Osteoblast (primary cell): ENCODE measurements around the gene CCDC91. TPM values are rescaled to one million over a fixed set of nuclear protein-coding genes. Genes with fewer than 3 reads are reported as not detected.

Experiments used
- DNase-seq: peaks from one replicate; pipeline ENCODE4 v3.0.0; 2011; ENCODE audit warnings: low spot score, mixed read lengths; ENCODE audit not compliant: insufficient read length; ENCODE audit errors: missing footprints
- H2AFZ ChIP-seq: 2 replicates; pipeline ENCODE4 v1.6.0; 2011; ENCODE audit warnings: mild to moderate bottlenecking, low read length
- H3K27ac ChIP-seq: 2 replicates; pipeline ENCODE4 v1.5.1; 2011; ENCODE audit warnings: mild to moderate bottlenecking, low read depth, low read length, moderate library complexity
- H3K27me3 ChIP-seq: 2 replicates; pipeline ENCODE4 v1.6.0; 2012; ENCODE audit warnings: mild to moderate bottlenecking, control low read depth, inconsistent platforms, low read length, moderate library complexity; ENCODE audit not compliant: insufficient read depth
- H3K36me3 ChIP-seq: 2 replicates; pipeline ENCODE4 v1.5.1; 2011; ENCODE audit warnings: mild to moderate bottlenecking, low read length, control low read depth, moderate library complexity; ENCODE audit not compliant: insufficient read depth
- H3K4me1 ChIP-seq: 2 replicates; pipeline ENCODE4 v1.5.1; 2011; ENCODE audit warnings: mild to moderate bottlenecking, low read length, control low read depth, moderate library complexity; ENCODE audit not compliant: insufficient read depth
- H3K4me2 ChIP-seq: 2 replicates; pipeline ENCODE4 v1.6.0; 2011; ENCODE audit warnings: mild to moderate bottlenecking, low read length; ENCODE audit not compliant: insufficient read depth
- H3K4me3 ChIP-seq: fragments of 200-600 bp; sonication (generic); 3 replicates; pipeline ENCODE4 v1.5.1; 2012; ENCODE audit warnings: mild to moderate bottlenecking, low read length, inconsistent platforms; ENCODE audit not compliant: insufficient read depth
- H3K79me2 ChIP-seq: 2 replicates; pipeline ENCODE4 v1.6.0; 2012; ENCODE audit warnings: mild to moderate bottlenecking, low read length, control low read depth, inconsistent platforms; ENCODE audit not compliant: insufficient read depth
- H3K9me3 ChIP-seq: 2 replicates; pipeline ENCODE4 v1.5.1; 2011; ENCODE audit warnings: low read depth, low read length, control low read depth
- H4K20me1 ChIP-seq: 2 replicates; pipeline ENCODE4 v1.6.0; 2012; ENCODE audit warnings: mild to moderate bottlenecking, low read length, control low read depth; ENCODE audit not compliant: insufficient read depth
- total RNA-seq: library from RNA; depleted of rRNA; stranded (reverse); fragments of >200 nt; gene quantifications from 2 replicates; pipeline ENCODE4 v1.2.3, GENCODE V29; 2012
- TF ChIP-seq, protein P1 (sequence below): IDR thresholded peaks from 2 replicates; pipeline ENCODE4 v1.5.1; 2011; ENCODE audit warnings: mild to moderate bottlenecking, low read depth, low read length, moderate library complexity; ENCODE audit errors: extremely low read depth

CCDC91 gene
- total RNA-seq, 1 donor = 36.2 TPM

DNA sequence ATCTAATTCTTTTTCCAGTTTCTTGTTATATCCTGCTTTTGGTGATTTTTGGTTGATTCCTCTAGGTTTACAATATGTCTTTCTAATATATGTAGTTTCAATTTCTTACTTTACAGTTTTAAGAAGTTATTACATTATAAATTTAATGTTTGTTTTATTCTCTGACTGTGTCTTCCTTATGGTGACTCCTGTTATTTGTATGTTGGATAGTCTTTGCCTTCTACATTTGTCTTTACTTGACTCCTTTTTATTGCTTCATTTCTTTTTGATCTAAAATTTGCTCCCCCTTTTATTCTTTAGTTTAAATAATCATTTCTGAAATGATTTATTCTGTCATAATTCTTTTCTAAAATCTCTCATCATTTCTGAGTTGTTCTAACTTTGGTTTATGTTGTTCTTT is 125.8 kb downstream of the CCDC91 start:
- H2AFZ ChIP-seq = no peak overlapping the region
- no peaks in the 10 kb centered on the region for H3K9me3 ChIP-seq
- no peak overlapping the region for H3K4me2 ChIP-seq
- H3K79me2 ChIP-seq = no peaks in the 10 kb centered on the region
- no peak overlapping the region for H3K4me3 ChIP-seq
- no peak for DNase-seq
- TF ChIP-seq, protein P1, sequence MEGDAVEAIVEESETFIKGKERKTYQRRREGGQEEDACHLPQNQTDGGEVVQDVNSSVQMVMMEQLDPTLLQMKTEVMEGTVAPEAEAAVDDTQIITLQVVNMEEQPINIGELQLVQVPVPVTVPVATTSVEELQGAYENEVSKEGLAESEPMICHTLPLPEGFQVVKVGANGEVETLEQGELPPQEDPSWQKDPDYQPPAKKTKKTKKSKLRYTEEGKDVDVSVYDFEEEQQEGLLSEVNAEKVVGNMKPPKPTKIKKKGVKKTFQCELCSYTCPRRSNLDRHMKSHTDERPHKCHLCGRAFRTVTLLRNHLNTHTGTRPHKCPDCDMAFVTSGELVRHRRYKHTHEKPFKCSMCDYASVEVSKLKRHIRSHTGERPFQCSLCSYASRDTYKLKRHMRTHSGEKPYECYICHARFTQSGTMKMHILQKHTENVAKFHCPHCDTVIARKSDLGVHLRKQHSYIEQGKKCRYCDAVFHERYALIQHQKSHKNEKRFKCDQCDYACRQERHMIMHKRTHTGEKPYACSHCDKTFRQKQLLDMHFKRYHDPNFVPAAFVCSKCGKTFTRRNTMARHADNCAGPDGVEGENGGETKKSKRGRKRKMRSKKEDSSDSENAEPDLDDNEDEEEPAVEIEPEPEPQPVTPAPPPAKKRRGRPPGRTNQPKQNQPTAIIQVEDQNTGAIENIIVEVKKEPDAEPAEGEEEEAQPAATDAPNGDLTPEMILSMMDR = no peak
- H4K20me1 ChIP-seq = no peaks in the 10 kb centered on the region
- no peaks in the 10 kb centered on the region for H3K36me3 ChIP-seq
- peaks cover 6% of the 10 kb centered on the region for H3K4me1 ChIP-seq
- H3K27me3 ChIP-seq = no peaks in the 10 kb centered on the region
- no peak overlapping the region for H3K27ac ChIP-seq

DNA sequence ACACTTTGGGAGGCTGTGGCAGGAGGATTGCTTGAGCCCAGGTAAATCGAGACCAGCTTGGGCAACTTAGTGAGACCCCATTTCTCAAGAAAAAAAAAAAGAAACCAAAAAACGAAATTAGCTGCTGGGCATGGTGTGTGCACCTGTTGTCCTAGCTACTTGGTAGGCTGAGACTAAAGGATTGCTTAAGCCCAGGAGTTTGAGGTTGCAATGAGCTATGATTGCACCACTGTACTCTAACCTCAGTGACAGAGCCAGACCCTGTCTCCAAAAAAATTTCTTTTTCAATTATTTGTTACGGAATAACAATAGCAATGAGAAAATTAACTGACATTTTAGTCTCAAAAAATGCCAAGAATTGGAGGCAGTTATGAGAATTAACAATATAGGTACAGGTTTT is 128.0 kb downstream of the CCDC91 start:
- H3K4me2 ChIP-seq = no peak overlapping the region
- no peak overlapping the region for H3K4me3 ChIP-seq
- H3K27me3 ChIP-seq = no peaks in the 10 kb centered on the region
- no peaks in the 10 kb centered on the region for H3K9me3 ChIP-seq
- no peak for DNase-seq
- H3K79me2 ChIP-seq = no peaks in the 10 kb centered on the region
- no peaks in the 10 kb centered on the region for H3K36me3 ChIP-seq
- H4K20me1 ChIP-seq = no peaks in the 10 kb centered on the region
- H3K4me1 ChIP-seq = peaks cover 6% of the 10 kb centered on the region
- TF ChIP-seq, protein P1 = no peak
- no peak overlapping the region for H2AFZ ChIP-seq
- no peak overlapping the region for H3K27ac ChIP-seq

DNA sequence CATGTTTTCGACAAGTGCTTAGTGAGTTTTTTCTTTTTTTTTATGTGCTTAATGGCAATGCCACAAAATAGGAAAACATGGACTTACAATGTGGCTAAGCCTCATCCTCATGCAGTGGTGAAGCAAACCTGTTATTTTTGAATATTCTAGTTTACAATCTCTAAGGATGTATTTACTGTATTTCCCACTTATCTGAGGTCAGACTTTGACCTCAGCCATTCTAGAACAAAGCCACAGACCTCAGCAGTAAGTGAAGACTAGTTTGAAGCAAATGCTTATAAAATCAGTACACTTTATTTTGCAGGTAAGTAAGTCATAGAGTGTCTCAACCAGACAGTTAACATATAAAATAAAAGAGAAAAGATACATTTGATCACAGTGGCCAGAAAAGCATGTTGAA is 130.1 kb downstream of the CCDC91 start:
- TF ChIP-seq, protein P1 = no peak
- H3K27me3 ChIP-seq = no peaks in the 10 kb centered on the region
- DNase-seq = no peak
- H3K27ac ChIP-seq = no peak overlapping the region
- no peak overlapping the region for H3K4me2 ChIP-seq
- no peak overlapping the region for H3K4me3 ChIP-seq
- H3K4me1 ChIP-seq = no peaks in the 10 kb centered on the region
- H4K20me1 ChIP-seq = no peaks in the 10 kb centered on the region
- no peaks in the 10 kb centered on the region for H3K36me3 ChIP-seq
- no peaks in the 10 kb centered on the region for H3K9me3 ChIP-seq
- H2AFZ ChIP-seq = no peak overlapping the region
- no peaks in the 10 kb centered on the region for H3K79me2 ChIP-seq

DNA sequence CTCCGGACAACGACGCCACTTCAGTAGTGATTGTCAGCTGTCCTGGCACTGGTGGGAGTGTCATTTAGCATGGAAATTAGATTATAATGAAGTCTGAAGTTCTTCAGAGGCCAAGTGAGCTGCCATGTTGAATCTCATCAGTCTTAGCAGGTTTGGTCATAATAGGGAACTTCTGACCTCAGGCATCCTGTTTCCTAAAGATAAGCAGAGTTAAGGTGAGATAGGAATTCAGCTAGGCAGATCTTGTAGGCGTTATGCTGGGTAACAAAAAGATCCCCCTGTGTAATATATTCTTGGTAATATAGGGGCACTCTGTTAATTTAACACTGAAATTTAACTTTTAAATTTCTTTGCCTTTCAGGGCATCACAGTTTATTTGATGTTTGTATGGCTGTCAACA is 137.5 kb downstream of the CCDC91 start:
- H4K20me1 ChIP-seq = no peaks in the 10 kb centered on the region
- TF ChIP-seq, protein P1 = no peak
- no peak for DNase-seq

More for the DNA sequence above, 137.5 kb downstream of the CCDC91 start:
- no peak overlapping the region for H2AFZ ChIP-seq
- H3K9me3 ChIP-seq = no peaks in the 10 kb centered on the region
- no peaks in the 10 kb centered on the region for H3K27me3 ChIP-seq
- H3K36me3 ChIP-seq = no peaks in the 10 kb centered on the region
- H3K79me2 ChIP-seq = no peaks in the 10 kb centered on the region
- H3K27ac ChIP-seq = no peak overlapping the region
- no peak overlapping the region for H3K4me2 ChIP-seq
- H3K4me3 ChIP-seq = no peak overlapping the region
- no peaks in the 10 kb centered on the region for H3K4me1 ChIP-seq
